SH-SY5Y (cell line): Measurements from ENCODE around the gene TPRA1.

ENCODE experiments used
- GATA2 ChIP-seq: IDR thresholded peaks from 2 replicates; pipeline ENCODE4 v1.6.1; 2011; ENCODE audit warnings: mild to moderate bottlenecking, low read depth, low read length
- GATA3 ChIP-seq: IDR thresholded peaks from 2 replicates; pipeline ENCODE4 v1.6.1; 2011; ENCODE audit warnings: low read depth, mild to moderate bottlenecking, low read length, moderate library complexity

The TPRA1 gene

GRCh38 chr3:127569160-127569559 is 21.4 kb downstream of the TPRA1 start:
- TF ChIP-seq GATA3: no peak
- TF ChIP-seq GATA2: no peak

GRCh38 chr3:127568586-127568985 is 21.9 kb downstream of the TPRA1 start:
- TF ChIP-seq GATA3 (no peak), GATA2 (no peak)

DNA sequence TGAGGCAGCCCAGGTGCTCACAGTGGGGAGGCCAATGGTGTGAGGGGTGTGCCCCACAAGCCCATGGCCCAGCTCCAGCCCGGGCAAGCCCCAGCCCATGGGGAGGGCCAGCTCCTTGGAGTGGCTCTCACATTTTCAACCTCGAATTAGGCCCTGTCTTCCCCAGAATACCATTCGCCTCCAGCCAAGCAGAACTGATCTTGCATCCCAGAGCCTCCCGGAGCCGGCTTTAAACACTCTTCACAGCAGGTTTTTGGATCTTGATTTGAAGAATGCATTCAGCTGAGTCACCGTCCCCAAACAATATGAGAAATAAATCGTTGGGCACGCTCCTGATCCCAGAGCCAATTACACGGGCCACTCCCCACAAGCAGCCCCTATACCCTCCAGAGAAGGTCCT is 23.7 kb downstream of the TPRA1 start:
- no peak for TF ChIP-seq GATA2
- TF ChIP-seq GATA3: no peak

GRCh38 chr3:127565711-127566110 is 24.8 kb downstream of the TPRA1 start:
- TF ChIP-seq GATA2: no peak
- no peak for TF ChIP-seq GATA3

DNA sequence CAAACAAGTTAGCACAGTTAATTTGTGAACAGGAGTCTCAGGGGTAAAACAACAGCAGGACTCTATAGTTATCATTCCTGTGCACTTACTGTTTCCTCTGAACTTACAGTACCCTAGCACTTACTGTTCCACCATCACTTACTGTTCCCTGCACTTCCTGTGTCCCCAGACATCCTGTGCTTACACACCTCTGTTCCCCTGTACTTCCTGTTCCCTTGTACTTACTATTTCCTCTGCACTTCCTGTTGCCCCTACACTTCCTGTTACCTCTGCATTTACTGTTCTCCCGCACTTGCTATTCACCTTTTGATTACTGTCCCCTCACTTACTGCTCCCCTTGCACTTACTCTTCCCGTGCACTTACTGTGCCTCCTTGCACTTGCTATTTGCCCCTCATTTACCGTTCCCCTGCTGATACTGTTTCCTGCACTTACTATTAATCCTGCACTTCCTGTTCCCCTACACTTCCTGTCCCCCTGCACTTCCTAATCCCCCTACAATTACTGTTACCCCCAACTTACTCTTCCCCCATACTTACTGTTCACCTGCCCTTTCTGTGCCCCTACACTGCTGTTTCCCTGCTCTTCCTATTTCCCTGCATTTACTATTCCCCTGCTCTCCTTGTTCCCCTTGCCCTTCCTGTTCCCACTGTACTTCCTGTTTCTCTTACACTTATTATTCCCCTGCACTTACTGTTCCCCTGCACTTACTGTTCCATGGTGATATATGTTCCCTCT is 30.3 kb downstream of the TPRA1 start:
- no peak for TF ChIP-seq GATA3

DNA sequence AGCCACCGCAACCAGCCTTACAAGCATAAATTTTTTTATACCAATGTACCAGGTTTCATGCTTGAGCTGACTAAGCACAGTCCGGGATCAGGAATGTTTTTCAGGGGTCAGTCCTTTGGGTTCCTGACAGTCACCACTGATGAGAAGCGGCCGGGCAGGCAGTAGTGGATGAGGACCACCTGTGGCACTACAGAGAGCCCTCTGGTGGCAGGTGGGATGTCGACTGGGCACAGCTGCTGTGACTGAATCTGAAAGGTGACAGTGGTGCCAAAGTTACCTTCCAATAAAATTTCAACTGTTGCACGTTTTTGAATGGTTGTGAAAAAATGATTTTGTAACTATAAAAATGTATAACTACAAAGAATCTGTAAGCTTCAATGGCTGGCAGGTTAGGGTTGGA is 34.0 kb downstream of the TPRA1 start:
- TF ChIP-seq GATA3 (no peak), GATA2 (no peak)

DNA sequence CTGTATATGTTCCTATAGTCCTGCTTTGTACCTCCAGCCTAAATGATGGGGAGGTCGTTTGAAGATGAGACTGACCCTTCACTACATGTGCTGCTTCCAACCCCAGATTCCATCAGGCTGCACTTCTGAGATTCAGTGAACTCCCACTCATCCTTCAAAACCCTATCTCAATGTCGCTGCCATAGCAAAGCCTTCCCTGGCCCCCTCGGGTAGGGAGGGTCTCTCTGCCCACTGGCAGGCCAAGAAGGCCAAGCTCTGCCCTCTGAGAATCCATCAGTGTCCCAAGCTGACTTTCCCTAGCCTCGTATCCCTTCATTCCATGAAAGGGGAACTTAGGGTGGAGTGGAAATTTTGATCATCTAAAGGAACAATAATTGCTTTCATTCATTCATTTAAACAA is 35.4 kb downstream of the TPRA1 start:
- TF ChIP-seq GATA2: no peak
- TF ChIP-seq GATA3: no peak

GRCh38 chr3:127552038-127552437 is 38.5 kb downstream of the TPRA1 start:
- peak; percentile 31; the same call in 1 of the 2 replicates for TF ChIP-seq GATA2
- TF ChIP-seq GATA3: no peak

DNA sequence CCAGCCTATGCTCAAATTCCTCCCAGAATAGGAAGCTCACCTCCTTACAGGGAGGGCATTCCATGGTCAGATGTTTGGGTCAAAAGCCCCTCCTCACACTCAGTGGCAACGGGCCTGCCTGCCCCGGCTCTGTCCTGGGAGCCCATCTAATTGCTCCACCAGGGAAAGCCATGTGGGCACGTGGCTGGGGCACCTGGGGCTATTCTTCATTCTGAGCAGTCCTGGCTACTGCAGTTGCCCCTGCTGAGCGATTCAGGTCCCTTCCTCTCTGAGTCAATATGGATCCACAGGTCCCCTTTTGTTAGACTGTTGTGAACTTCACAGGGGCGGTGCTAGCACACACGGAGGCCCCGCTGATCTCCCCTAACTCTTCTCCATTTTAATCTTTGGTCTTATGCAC is 39.4 kb downstream of the TPRA1 start:
- TF ChIP-seq GATA2: no peak
- no peak for TF ChIP-seq GATA3

DNA sequence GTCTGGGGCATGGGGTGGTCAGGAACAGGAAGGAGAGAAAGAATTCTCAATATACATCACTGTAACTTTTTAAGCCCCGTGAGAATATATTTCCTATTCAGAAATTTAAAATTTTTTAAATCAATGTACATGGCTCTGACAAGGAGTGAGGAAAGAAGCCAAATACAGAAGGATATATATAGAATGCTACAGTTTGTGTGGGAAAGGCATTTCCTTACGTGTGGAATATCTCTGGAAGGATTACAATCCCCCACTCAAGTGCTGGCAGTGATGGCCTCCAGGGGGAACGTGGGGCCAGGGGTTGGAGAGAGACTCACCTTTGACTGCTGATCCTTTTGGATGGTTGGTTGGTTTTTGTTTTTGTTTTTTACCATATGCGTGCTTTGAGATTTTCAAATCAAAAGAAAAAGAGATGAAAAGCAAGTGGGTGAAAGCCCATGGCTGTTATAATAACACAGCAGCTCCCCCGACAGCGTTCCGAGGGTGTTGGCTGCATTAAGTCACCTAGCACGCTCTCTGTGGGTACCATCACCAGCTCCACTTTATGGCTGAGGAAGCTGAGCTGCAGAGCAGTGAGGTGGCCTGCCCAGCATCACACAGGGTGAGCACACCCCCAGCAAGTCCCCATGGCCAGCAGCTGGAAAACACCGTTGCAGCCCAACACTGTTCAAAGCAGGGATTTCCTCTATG is 39.9 kb downstream of the TPRA1 start:
- TF ChIP-seq GATA2 (no peak), GATA3 (no peak)

DNA sequence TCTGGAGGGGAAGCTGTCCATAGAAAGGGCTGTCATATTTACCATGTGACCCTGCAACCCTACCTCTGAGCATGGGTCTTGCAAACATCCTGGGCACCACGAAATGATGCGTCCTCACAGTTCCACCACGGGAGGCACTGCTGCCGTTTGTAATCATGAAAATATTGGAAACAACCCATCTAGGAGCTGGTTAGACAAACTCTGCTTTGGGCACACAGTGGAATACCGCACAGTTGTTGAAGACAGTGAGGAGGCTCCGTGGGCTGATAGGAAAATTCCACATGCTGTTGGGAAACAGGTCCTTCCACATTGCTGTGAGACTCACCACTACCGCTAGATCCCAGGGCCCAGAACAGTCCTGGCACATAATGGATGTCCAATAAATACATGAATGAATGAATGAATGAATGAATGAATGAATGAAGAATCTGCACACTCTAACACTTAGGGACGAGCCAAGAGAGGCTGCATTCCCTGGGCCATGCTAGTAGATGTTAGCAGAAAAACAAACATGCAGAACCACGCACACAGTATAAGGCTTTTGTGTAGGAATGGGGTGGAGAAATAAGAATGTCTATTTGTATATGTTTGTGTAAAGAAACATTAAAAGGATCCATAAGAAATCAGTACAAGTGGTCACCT is 40.6 kb downstream of the TPRA1 start:
- TF ChIP-seq GATA2 (no peak), GATA3 (no peak)

GRCh38 chr3:127547761-127548605 is 42.5 kb downstream of the TPRA1 start:
- no peak for TF ChIP-seq GATA3
- no peak for TF ChIP-seq GATA2

DNA sequence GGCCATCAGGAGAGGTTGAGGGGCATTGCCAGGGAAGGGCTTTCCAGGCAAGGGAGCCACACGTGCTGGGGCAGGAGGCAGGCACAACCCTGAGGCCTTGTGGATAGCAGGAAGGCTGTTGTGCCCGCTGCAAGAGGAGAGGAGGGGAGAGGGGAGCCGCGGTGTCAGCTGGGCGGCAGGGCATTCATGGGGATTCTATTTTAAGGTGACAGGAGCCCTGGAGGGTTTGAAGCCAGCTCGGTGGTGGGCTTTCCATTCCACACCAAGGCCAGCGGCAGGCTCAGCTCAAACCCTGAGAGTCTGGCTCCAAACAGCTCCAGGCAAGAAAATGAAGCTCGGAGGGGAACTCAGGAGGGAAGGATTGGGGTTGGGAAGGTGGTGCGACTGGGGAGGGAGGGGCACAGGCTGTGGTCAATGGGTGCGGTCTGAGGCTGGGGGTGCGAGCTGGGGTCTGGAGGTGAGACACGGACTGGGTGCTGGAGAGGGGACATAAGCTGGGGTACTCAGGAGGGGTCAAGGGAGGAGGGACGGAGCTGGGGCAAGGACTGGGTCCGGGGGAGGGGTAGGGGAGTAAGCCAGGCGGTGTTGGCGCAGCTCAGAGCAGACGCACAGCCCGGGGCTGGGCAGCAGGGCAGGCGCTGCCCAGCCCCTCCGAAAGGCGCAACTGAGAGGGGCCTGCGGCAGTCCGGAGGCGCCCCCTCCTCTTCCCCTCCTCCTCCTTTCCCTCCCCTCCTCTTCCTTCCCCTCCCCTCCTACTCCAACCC is 43.4 kb downstream of the TPRA1 start:
- TF ChIP-seq GATA2 (no peak), GATA3 (no peak)

DNA sequence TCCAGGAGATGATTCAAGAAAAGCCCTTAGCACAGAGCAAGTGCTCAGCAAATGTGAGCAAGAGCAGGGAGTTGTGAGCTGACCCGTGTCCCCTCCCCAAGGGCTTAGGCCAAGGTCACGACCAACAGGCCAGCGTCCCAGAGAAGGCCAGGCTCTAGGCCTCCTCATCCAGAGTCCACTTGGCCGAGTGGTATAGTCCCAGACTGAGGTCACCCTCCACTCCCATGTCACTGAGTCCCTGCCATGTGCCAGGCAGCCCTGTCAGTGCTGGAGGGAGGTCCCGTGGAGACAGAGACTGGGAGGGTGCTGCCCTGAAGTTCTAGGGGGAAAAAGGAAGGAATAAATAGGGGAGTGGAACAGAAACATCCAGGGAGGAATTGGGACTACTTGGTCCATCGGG is 44.0 kb downstream of the TPRA1 start:
- TF ChIP-seq GATA3 (no peak), GATA2 (no peak)
